HG02870 (cell line): ENCODE data around the gene CUX1.
"Not testable (repeated sequence)": the region's sequence is repeated elsewhere in the genome, so short reads cannot be mapped to it uniquely, and the experiment has no call there.

ENCODE experiments used
- ATAC-seq: cut with Tn5 transposase; IDR thresholded peaks from one replicate; pipeline ENCODE4 v1.9.1; 2021; ENCODE audit warnings: mild to moderate bottlenecking, moderate library complexity; ENCODE audit not compliant: unreplicated experiment

CUX1 gene

GRCh38 chr7:101975046-101975445 lies 157.6 kb downstream of the CUX1 start:
- no peak for ATAC-seq

GRCh38 chr7:101976411-101976810 lies 159.0 kb downstream of the CUX1 start:
- no peak for ATAC-seq

- ATAC-seq, result no peak
Observed at GRCh38 chr7:101977249-101977648, 159.8 kb downstream of the CUX1 start.

- no peak for ATAC-seq
Observed at GRCh38 chr7:101978683-101979082, 161.3 kb downstream of the CUX1 start.

- ATAC-seq, result no peak
Observed at GRCh38 chr7:101983147-101983811, 165.9 kb downstream of the CUX1 start.

- no peak for ATAC-seq
Observed at GRCh38 chr7:101984133-101984879, 166.9 kb downstream of the CUX1 start.

GRCh38 chr7:101985057-101985902 lies 167.9 kb downstream of the CUX1 start:
- no peak for ATAC-seq

GRCh38 chr7:101985903-101986734 lies 168.7 kb downstream of the CUX1 start:
- ATAC-seq, result no peak

GRCh38 chr7:101987494-101987893 lies 170.1 kb downstream of the CUX1 start:
- no peak for ATAC-seq

- ATAC-seq, result not testable (repeated sequence)
Observed at GRCh38 chr7:101988060-101988459, 170.6 kb downstream of the CUX1 start.

GRCh38 chr7:101988513-101988912 lies 171.1 kb downstream of the CUX1 start:
- ATAC-seq, result no peak

- no peak for ATAC-seq
Observed at GRCh38 chr7:101989101-101989500, 171.7 kb downstream of the CUX1 start.

- ATAC-seq, result peak; percentile 53
Observed at GRCh38 chr7:101990811-101991418, 173.5 kb downstream of the CUX1 start.

- ATAC-seq, result no peak
Observed at GRCh38 chr7:101991860-101992259, 174.4 kb downstream of the CUX1 start.

GRCh38 chr7:101993311-101993710 lies 175.9 kb downstream of the CUX1 start:
- no peak for ATAC-seq

GRCh38 chr7:101995121-101995520 lies 177.7 kb downstream of the CUX1 start:
- no peak for ATAC-seq

- no peak for ATAC-seq
Observed at GRCh38 chr7:101996131-101996691, 178.8 kb downstream of the CUX1 start.

- ATAC-seq, result no peak
Observed at GRCh38 chr7:101996876-101997275, 179.4 kb downstream of the CUX1 start.

- no peak for ATAC-seq
Observed at GRCh38 chr7:101998029-101998905, 180.8 kb downstream of the CUX1 start.
